Measurements from ENCODE around the gene UBE2Z.

The UBE2Z gene

GRCh38 chr17:48954300-48954755, 46.1 kb downstream of the UBE2Z start:
- no peak for DNase-seq (ENCODE audit: low read depth in 2 of 2, low spot score in 1 of 2)

GRCh38 chr17:48960834-48961515, 52.8 kb downstream of the UBE2Z start:
- DNase-seq (ENCODE audit: low read depth in 2 of 2, low spot score in 1 of 2): no peak

- no peak for DNase-seq (ENCODE audit: low read depth in 2 of 2, low spot score in 1 of 2)
Observed at GRCh38 chr17:48961516-48962233, 53.5 kb downstream of the UBE2Z start.

- no peak for DNase-seq (ENCODE audit: low read depth in 2 of 2, low spot score in 1 of 2)
Observed at GRCh38 chr17:48970224-48970623, 62.0 kb downstream of the UBE2Z start.

GRCh38 chr17:48970865-48971687, 62.9 kb downstream of the UBE2Z start:
- no peak for DNase-seq (ENCODE audit: low read depth in 2 of 2, low spot score in 1 of 2)

- no peak for DNase-seq (ENCODE audit: low read depth in 2 of 2, low spot score in 1 of 2)
Observed at GRCh38 chr17:48972749-48973097, 64.5 kb downstream of the UBE2Z start.

GRCh38 chr17:48973806-48974205, 65.6 kb downstream of the UBE2Z start:
- DNase-seq (ENCODE audit: low read depth in 2 of 2, low spot score in 1 of 2): no peak
